HG03442 (cell line): ENCODE measurements around the gene RPL38.
A peak's percentile ranks its signal among the peaks of the same experiment; 100 is the strongest.

Source experiments
- ATAC-seq: cut with Tn5 transposase; IDR thresholded peaks from one replicate; pipeline ENCODE4 v1.9.1; 2021; ENCODE audit warnings: mild to moderate bottlenecking, moderate library complexity; ENCODE audit not compliant: unreplicated experiment

RPL38 gene

GRCh38 chr17:74203439-74204240, at the start of gene RPL38:
RPL38 (plus strand) TSS chr17:74203678; CDS start chr17:74203956, 278 bp downstream.
- ATAC-seq: peak; percentile 72

- ATAC-seq: no peak
Measured at GRCh38 chr17:74153821-74154430, 49.6 kb upstream of the RPL38 start.

- no peak for ATAC-seq
Measured at GRCh38 chr17:74156878-74157277, 46.6 kb upstream of the RPL38 start.

GRCh38 chr17:74157366-74157765, 46.1 kb upstream of the RPL38 start:
- no peak for ATAC-seq

- no peak for ATAC-seq
Measured at GRCh38 chr17:74158761-74159160, 44.7 kb upstream of the RPL38 start.

- no peak for ATAC-seq
Measured at GRCh38 chr17:74159226-74159840, 44.1 kb upstream of the RPL38 start.

- ATAC-seq: no peak
Measured at GRCh38 chr17:74160656-74161502, 42.6 kb upstream of the RPL38 start.

- no peak for ATAC-seq
Measured at GRCh38 chr17:74161503-74161875, 42.0 kb upstream of the RPL38 start.

- ATAC-seq: no peak
Measured at GRCh38 chr17:74163271-74163821, 40.1 kb upstream of the RPL38 start.

GRCh38 chr17:74163836-74164235, 39.6 kb upstream of the RPL38 start:
- no peak for ATAC-seq

GRCh38 chr17:74164446-74165045, 38.9 kb upstream of the RPL38 start:
- ATAC-seq: no peak

GRCh38 chr17:74165797-74166365, 37.6 kb upstream of the RPL38 start:
- ATAC-seq: no peak

GRCh38 chr17:74170924-74171323, 32.6 kb upstream of the RPL38 start:
- no peak for ATAC-seq

- ATAC-seq: no peak
Measured at GRCh38 chr17:74172700-74173099, 30.8 kb upstream of the RPL38 start.

GRCh38 chr17:74176546-74177001, 26.9 kb upstream of the RPL38 start:
- ATAC-seq: no peak

- no peak for ATAC-seq
Measured at GRCh38 chr17:74177018-74177450, 26.4 kb upstream of the RPL38 start.

- no peak for ATAC-seq
Measured at GRCh38 chr17:74179576-74179975, 23.9 kb upstream of the RPL38 start.

GRCh38 chr17:74180336-74180735, 23.1 kb upstream of the RPL38 start:
- no peak for ATAC-seq

GRCh38 chr17:74181341-74181740, 22.1 kb upstream of the RPL38 start:
- ATAC-seq: no peak
